Ascending aorta (tissue), 2 donors: Measurements from ENCODE around the gene RPS8. TPM values are rescaled to one million over a fixed set of nuclear protein-coding genes. Genes with fewer than 3 reads are reported as not detected.
A peak's percentile ranks its signal among the peaks of the same experiment; 100 is the strongest.
"Not testable (repeated sequence)": the region's sequence is repeated elsewhere in the genome, so short reads cannot be mapped to it uniquely, and the experiment has no call there.

Experiments used
- DNase-seq, 2 donors: peaks; one replicate each; pipeline ENCODE4 v3.0.0-alpha.2; 2019; ENCODE audit warnings: low spot score in 2 of 2
- H3K27ac ChIP-seq, 2 donors: fragments of 200-600 bp; sonication (generic); one replicate each; pipeline ENCODE4 v1.5.1; 2016 to 2017; ENCODE audit warnings: mild to moderate bottlenecking in 1 of 2
- H3K27me3 ChIP-seq: fragments of 200-600 bp; sonication (generic); one replicate; pipeline ENCODE4 v1.5.1; 2017
- H3K36me3 ChIP-seq, 2 donors: fragments of 200-600 bp; sonication (generic); one replicate each; pipeline ENCODE4 v1.5.1; 2016
- H3K4me1 ChIP-seq, 2 donors: fragments of 200-600 bp; sonication (generic); one replicate each; pipeline ENCODE4 v1.5.1; 2016 to 2017; ENCODE audit warnings: mild to moderate bottlenecking in 1 of 2
- H3K4me3 ChIP-seq, 2 donors: fragments of 200-600 bp; sonication (generic); one replicate each; pipeline ENCODE4 v1.5.1; 2016 to 2017; ENCODE audit warnings: mild to moderate bottlenecking in 1 of 2
- H3K9me3 ChIP-seq, 2 donors: fragments of 200-600 bp; sonication (generic); one replicate each; pipeline ENCODE4 v1.5.1; 2016
- CTCF ChIP-seq, 3 experiments: fragments of 200-600 bp in 2 of 3; fragments of 450-650 bp in 1 of 3; sonication (generic) in 2 of 3; IDR thresholded peaks; one replicate each; pipeline ENCODE4 v1.5.1; 2016 to 2019; ENCODE audit warnings: antibody characterized with exemption in 3 of 3, mild to moderate bottlenecking in 1 of 3, moderate library complexity in 1 of 3
- intact Hi-C: fragments of 100-400 bp; cut with DNase I; formaldehyde crosslinking; loops from one replicate; pipeline ENCODE4 v1.15.1; 2023
- total RNA-seq: library from RNA; depleted of rRNA; stranded (reverse); fragments of >200 nt; gene quantifications from one replicate; pipeline ENCODE4 v1.1.0, GENCODE V29; 2016

RPS8 gene
- total RNA-seq, 1 donor from 2014 or later, result 1,693 TPM

- intact Hi-C loops, result loop anchor here (1.0 to 2.0 kb wide), 2 partner anchors 11 to 19 kb away; partner anchors contain the start of genes BTBD19 and PLK3
- peak in 1 of 2 donors; percentile 95 for DNase-seq
These were observed 44.4 kb downstream of the RPS8 start for GRCh38 chr1:44819608-44820327.

DNA sequence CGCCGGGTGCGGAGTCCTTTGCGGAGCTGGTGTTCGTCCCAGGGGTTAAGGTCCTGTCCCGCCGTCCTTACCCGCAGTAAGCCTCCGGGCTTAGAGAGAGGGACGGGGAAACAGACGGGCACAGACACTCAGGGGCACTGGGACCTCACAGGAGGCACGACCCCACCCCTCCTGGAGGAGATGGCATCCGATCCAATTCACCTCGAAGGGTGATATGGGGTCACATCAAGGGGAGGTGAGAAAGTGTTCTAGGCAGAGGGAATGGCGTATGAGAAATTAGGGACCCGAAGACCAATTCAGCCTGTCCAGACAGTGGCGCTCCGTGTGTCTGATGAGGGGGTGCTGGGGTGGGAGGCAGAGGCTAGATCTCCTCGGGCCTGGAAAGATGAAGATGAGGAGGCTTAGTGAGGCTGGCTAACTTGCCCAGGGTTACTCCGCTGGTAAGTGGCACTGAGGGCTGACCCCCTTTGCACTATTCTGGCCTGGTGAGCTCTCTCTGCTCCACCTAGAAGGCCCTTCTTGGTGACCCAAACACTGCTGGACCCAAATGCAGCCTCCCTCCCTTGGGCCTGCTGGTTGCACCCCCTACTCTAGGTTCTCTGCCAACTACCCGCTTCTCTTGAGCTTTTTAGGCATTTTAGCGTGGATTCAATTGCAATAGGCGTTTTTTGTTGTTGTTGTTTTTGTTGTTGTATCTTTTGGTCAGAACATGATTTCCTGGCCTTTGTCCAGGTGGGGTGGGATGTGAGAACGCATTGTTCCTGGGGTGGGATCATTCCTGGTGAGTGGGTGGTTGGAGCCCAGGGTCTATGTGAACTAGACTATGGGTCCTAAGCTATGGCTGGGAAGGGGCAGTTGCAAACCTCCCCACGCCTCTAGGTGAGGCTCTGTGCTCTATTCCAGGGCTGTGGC, 45.2 kb downstream of the RPS8 start:
- Histone ChIP-seq H3K27ac (peak overlapping the region; percentile 77 to 95), H3K4me1 (peaks cover 0 to 20% of the 10 kb centered on the region in 2 donors), H3K36me3 (peaks cover 4% of the 10 kb centered on the region in 2 donors), H3K4me3 (peak overlapping the region; percentile 66), H3K27me3 (no peaks in the 10 kb centered on the region), H3K9me3 (no peaks in the 10 kb centered on the region)
- TF ChIP-seq CTCF (IDR thresholded peaks at IDR 0.05), result no peak
- DNase-seq, result no peak
- intact Hi-C loops, result no loop called here

More at GRCh38 chr1:44819608-44820327, 44.4 kb downstream of the RPS8 start:
- H3K4me3 ChIP-seq, result peak overlapping the region; percentile 66
- peaks cover 11 to 12% of the 10 kb centered on the region in 2 donors for H3K36me3 ChIP-seq
- peak overlapping the region; percentile 77 to 95 for H3K27ac ChIP-seq
- no peaks in the 10 kb centered on the region for H3K27me3 ChIP-seq
- H3K9me3 ChIP-seq, result no peaks in the 10 kb centered on the region
- peaks cover 0 to 20% of the 10 kb centered on the region in 2 donors for H3K4me1 ChIP-seq
- peak in 1 of 3 experiments; percentile 16 for TF ChIP-seq CTCF (IDR thresholded peaks at IDR 0.05)

DNA sequence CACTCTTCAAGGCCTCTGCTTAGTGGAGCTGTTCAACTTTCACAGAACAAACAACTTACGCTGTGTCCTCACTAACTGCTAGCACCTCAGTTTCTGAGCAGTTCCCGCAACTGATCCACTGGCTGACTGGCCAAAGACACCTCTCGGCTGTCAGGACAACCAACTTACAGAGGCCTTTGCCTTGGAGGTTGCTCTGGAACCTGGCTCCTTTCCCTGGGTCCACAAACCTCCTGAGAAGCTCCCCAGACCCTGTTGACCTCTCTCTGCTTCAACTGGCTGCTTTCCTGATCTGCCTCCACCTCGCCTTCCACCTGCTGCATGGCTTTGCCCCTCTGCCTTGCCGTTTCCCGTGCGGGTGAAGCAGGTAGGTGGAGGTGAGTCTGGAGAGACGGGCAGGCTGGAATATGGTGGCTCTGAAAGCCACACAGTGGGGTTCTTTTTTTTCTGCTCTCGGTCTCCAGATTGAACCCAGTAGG, 45.9 kb downstream of the RPS8 start:
- no peaks in the 10 kb centered on the region for H3K36me3 ChIP-seq
- peaks cover 0 to 20% of the 10 kb centered on the region in 2 donors for H3K4me1 ChIP-seq
- no peaks in the 10 kb centered on the region for H3K9me3 ChIP-seq
- no peak for TF ChIP-seq CTCF (IDR thresholded peaks at IDR 0.05)
- DNase-seq, result no peak
- no peak overlapping the region for H3K4me3 ChIP-seq
- peak overlapping the region; percentile 77 to 95 for H3K27ac ChIP-seq
- H3K27me3 ChIP-seq, result no peaks in the 10 kb centered on the region
- intact Hi-C loops, result no loop called here

- H3K27ac ChIP-seq, result peak overlapping the region in 1 of 2 donors; percentile 14
- peaks cover 0 to 20% of the 10 kb centered on the region in 2 donors for H3K4me1 ChIP-seq
- no peaks in the 10 kb centered on the region for H3K36me3 ChIP-seq
- no peak for TF ChIP-seq CTCF (IDR thresholded peaks at IDR 0.05)
- no peak for DNase-seq
- no peaks in the 10 kb centered on the region for H3K27me3 ChIP-seq
- no peak overlapping the region for H3K4me3 ChIP-seq
- intact Hi-C loops, result no loop called here
- no peaks in the 10 kb centered on the region for H3K9me3 ChIP-seq
These were observed 46.9 kb downstream of the RPS8 start for GRCh38 chr1:44822131-44822701.

- no peak for DNase-seq
- TF ChIP-seq CTCF (IDR thresholded peaks at IDR 0.05), result no peak
- Histone ChIP-seq H3K4me1 (peaks cover 0 to 20% of the 10 kb centered on the region in 2 donors), H3K27me3 (no peaks in the 10 kb centered on the region), H3K27ac (no peak overlapping the region), H3K9me3 (no peaks in the 10 kb centered on the region), H3K4me3 (no peak overlapping the region), H3K36me3 (no peaks in the 10 kb centered on the region)
- intact Hi-C loops, result no loop called here
These were observed 47.7 kb downstream of the RPS8 start for GRCh38 chr1:44822981-44823451.

DNA sequence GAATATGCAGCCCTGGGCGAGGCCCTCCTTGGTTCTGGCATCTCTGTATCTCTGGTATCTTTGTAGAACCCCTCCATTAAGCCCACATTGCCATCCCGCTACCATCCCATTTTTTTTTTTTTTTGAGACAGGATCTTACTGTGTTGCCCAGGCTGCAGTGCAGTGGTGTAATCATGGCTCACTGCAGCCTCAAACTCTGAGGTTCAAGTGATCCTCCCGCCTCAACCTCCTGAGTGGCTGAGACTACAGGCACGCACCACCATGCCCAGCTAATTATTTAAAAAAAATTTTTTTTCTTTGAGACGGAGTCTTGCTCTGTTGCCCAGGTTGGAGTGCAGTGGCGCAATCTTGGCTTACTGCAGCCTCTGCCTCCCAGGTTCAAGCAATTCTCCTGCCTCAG, 49.1 kb downstream of the RPS8 start:
- H3K27ac ChIP-seq, H3K27me3 ChIP-seq, H3K9me3 ChIP-seq, H3K36me3 ChIP-seq, intact Hi-C loops, DNase-seq, H3K4me3 ChIP-seq: not testable (repeated sequence)
- H3K4me1 ChIP-seq, result peaks cover 0 to 11% of the 10 kb centered on the region in 2 donors
